GM18502 (cell line): ENCODE data around the gene SLC9C2.
"Not testable (repeated sequence)": the region's sequence is repeated elsewhere in the genome, so short reads cannot be mapped to it uniquely, and the experiment has no call there.

ENCODE experiments used
- ATAC-seq: cut with Tn5 transposase; IDR thresholded peaks from one replicate; pipeline ENCODE4 v1.9.1; 2021; ENCODE audit warnings: mild to moderate bottlenecking; ENCODE audit not compliant: unreplicated experiment, poor library complexity

The SLC9C2 gene

GRCh38 chr1:173590557-173590956, 12.3 kb downstream of the SLC9C2 start:
- ATAC-seq = no peak

DNA sequence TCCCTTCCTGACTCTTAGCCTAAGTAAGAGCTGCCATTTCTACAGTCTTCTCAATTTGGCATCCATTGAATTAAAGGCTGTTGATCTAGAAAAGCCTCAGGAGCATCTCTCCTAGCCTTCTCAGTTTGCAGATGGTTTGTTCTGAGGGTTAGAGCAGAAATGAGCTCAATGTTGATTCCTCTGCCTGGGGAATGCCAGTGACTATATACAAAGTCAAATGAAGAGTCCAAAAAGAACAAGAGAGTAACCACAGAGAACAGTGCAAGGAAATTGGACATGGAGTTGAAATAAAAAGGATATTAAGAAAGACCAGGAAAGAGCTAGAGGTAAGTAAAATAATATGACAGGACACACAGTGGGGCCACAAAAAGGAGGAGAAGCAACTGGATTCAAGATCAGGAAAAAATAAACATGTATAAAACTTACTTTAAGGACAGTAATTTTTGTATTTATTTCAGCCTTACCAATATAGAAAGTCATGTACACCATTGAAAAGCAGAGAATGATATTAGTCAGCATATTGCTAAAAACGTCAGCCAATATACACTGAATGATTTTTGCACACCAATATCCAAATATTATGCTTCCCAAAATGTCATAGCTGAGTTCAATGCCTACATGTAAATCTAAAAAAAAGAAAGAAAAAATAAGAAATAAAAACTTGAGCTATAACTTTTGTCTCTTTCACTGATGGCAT, 21.3 kb downstream of the SLC9C2 start:
- no peak for ATAC-seq

DNA sequence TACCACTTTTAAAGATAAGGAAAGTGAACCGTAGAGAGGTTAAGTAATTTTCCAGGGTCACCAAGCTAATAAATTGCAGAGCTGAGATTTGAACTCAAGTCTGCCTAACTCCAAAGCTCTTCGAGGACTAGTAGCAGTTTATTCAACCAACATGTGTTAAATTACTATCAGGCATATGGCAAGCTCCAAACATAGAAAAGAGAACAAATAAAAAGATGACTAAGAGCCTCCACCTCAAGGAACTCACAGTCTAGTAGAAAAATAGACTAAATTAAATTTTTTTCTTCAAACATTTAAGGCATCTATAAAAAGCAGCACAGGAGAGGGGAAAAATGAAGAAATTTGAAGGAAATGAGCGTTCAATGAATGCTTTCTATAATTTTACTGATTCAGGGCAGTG, 22.2 kb downstream of the SLC9C2 start:
- ATAC-seq = no peak

- ATAC-seq = no peak
These were observed 22.8 kb downstream of the SLC9C2 start for GRCh38 chr1:173580071-173580470.

DNA sequence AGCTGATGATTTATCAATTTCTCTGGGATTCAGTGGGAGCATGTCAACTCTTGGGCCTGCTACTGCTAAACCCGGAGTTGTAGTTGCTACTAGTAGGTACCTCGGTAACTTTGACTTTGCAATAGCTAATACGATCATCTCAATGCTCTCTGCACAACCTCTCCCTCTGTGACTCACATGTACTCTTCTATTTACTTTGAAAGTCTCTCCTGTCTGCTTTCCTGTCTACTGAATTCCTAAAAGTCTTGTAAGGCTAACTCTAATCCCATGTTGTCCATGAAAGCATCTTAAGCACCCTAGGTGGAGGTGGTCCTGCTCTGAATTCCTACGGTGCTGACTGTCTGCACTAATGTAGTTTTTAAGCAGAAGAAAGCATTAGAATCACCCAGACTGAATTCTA, 29.3 kb downstream of the SLC9C2 start:
- ATAC-seq = no peak

- no peak for ATAC-seq
These were observed 30.5 kb downstream of the SLC9C2 start for GRCh38 chr1:173572201-173572873.

- peak; percentile 61 for ATAC-seq
These were observed 32.4 kb downstream of the SLC9C2 start for GRCh38 chr1:173570370-173571007.

- no peak for ATAC-seq
These were observed 34.4 kb downstream of the SLC9C2 start for GRCh38 chr1:173568483-173568882.

DNA sequence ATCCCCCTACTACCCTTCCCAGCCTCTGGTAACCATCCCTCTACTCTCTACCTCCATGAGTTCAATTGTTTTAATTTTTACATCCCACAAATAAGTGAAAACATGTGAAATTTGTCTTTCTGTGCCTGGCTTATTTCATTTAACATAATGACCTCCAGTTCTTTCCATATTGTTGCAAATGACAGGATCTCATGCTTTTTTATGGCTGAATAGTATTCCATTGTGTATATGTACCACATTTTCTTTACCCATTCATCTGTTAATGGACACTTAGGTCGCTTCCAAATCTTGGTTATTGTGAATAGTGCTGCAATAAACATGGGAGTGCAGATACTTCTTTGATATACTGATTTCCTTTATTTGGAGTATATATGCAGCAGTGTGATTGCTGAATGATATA, 39.0 kb downstream of the SLC9C2 start:
- not testable (repeated sequence) for ATAC-seq

DNA sequence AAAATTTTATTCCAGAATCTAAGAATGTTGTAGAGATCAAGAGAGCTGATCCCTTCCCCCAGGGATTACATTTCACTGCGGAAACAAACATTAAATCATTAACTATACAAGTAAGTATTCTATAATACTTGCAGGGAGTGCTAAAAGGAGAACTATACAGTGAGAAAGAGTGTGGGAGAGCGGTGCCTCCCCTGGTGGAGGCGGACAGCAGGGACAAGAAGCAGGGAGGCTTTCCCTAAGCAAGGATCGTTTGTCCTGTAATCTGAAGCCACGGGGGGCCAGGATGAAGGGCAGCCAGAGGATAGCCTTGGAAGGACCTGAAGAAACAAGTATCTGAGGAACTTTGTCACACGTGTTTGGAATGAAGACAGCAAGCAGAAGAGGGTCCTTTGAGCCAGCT, 40.1 kb downstream of the SLC9C2 start:
- ATAC-seq = no peak

DNA sequence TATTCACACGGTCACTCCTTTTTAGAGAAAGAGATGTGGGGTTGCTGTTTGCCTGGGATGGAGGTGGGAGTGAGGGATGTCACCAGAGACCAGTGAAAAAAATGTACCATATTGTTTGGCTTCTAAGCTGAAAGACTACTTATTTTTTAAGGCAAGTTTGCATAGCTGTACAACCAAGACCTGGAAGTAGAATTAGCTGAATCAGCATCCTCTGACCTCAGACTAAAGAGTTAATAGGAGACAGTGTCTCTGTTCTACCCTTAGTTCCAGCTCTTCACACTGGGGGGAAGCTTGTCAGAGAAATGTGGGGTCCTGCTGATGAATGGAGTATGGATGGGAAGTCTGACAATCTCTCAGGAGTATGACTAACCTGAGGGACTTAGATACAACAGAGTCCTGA, 41.6 kb downstream of the SLC9C2 start:
- ATAC-seq = no peak

DNA sequence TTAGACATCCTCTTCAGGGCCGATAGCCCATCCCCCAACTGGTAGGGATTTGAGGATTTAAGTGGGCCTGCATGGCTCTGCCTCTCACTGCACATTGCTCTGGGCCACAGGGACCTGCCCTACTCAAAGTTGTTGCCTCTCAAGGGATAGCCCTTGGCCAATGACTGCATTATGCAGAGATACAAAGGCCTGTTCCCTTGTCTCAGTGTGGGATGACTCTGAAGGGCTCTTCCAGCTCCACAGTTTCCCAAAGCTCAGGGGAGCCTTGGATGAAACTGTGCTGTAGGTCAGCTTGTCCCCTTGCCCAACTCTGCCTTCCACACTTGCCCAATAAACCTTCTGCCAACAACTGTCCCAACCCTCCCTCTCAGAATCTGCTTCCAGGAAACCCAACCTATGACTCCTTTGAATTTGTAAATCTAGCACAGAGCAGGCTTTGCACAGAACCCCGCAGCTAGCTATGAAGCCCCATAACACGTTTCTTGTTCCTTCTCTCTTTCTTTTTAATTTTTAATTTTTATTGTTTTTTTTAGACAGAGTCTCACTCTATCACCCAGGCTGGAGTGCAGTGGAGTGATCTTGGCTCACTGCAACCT, 42.5 kb downstream of the SLC9C2 start:
- no peak for ATAC-seq

DNA sequence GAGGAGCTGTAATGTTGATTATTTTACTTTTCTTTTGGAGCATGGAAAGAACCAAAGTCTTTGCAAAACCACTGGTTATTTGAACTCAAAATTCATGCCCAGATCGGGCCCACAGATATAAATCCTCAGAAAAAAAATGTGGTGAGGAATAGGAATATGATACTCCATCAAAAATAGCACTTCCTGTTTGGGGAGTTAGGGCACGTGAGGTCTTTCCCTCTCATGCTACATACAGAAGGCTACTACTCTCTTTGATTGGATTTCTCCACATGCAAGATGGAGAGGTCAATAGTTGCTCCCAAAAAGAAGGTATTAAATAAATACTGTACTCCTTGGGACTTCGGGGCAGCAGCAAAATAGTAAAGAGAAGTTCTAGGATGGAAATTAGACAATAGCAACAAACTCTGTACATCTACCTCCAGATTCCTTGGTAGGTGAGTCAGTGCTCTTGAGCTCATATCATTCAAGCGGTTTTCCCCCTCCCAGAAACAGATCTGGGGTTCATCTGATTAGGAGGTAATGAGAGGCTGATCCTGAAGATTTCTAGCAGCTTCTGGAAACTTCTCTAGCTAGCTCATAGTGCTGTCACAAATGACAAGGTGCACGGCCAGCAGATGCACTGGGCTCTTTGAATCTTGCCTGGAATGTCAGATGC, 47.1 kb downstream of the SLC9C2 start:
- no peak for ATAC-seq

GRCh38 chr1:173554541-173555250, 48.2 kb downstream of the SLC9C2 start:
- no peak for ATAC-seq

DNA sequence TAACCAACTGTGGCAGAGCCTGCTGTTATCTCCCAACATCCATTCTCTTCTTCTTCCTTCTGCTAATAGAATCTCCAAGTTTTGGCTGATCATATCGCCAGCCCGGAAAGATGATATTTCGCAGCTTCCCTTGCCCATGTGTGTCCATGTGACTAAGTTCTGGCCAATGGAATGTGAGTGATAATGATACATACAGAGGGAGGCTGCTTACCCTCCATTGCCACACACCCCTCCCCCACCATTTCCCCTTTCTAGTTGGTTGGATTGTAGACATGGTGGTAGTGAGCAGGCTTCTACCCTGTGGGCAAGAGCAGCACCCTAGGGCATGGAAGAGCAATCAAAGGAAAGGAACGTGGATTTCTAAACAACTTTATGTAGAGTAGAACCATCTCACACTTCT, 48.8 kb downstream of the SLC9C2 start:
- no peak for ATAC-seq

GRCh38 chr1:173553312-173553711, 49.6 kb downstream of the SLC9C2 start:
- ATAC-seq = no peak

- no peak for ATAC-seq
These were observed 51.2 kb downstream of the SLC9C2 start for GRCh38 chr1:173551699-173552098.

GRCh38 chr1:173549813-173550212, 53.1 kb downstream of the SLC9C2 start:
- ATAC-seq = no peak

DNA sequence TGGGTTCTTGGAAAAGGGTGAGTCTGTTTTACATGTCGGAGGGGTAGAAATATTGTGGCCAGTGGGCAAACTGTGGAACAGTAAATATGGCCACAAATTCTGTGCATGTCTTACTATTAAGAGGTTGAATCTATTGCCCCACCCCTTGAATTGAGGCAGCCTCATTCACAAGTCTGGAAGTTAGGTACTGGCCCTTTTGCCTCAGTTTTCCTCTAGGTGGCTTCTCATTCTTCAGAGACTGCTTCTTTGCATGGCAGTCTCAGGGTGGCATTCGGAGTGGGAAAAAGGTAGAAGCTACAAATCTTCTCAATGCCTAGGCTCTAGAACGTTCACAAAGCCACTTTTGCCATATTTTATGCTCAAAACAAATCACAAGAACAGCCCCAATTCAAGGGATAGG, 57.2 kb downstream of the SLC9C2 start:
- ATAC-seq = no peak

GRCh38 chr1:173536223-173536622, 66.6 kb downstream of the SLC9C2 start:
- no peak for ATAC-seq
